HCT116 (cell line): ENCODE data around the gene CLEC4M. TPM values are rescaled to one million over a fixed set of nuclear protein-coding genes. Genes with fewer than 3 reads are reported as not detected.

ENCODE experiments used
- ATAC-seq: fragments of 200-7000 bp; cut with Tn5 transposase; 2 replicates; pipeline ENCODE4 v1.9.1; 2020; ENCODE audit warnings: mild to moderate bottlenecking, moderate library complexity
- BruUV-seq: library from RNA; stranded (reverse); fragments of 400-500 nt; replicated peaks from 2 replicates; lab custom pipeline; 2021; lab: Mats Ljungman, UMichigan
- CTCF ChIA-PET: fragments of 300-600 bp; sonication (Branson Sonifier 250); formaldehyde crosslinking; loops from one replicate; lab custom pipeline; 2021; ENCODE audit warnings: antibody characterized with exemption; lab: Charles Lee
- POLR2A ChIA-PET: fragments of 300-600, 350-600 bp; sonication (Branson Sonifier 250); formaldehyde crosslinking; loops from one replicate; lab custom pipeline; 2021; ENCODE audit warnings: antibody characterized with exemption; lab: Charles Lee
- RAD21 ChIA-PET, 2 experiments: fragments of 300-600 bp; sonication (Branson Sonifier 250); formaldehyde crosslinking; loops; one replicate each; lab custom pipeline; 2023; ENCODE audit warnings: low total read pairs in 2 of 2; ENCODE audit not compliant: uncharacterized antibody in 2 of 2, unreplicated experiment in 2 of 2, low non-redundant PET in 1 of 2; lab: Charles Lee
- DNase-seq: peaks from one replicate; pipeline ENCODE4 v3.0.0-alpha.2; 2010; ENCODE audit warnings: low read depth, low spot score
- H2AFZ ChIP-seq: fragments of 200-600 bp; shearing (Covaris generic), sonication (generic); 2 replicates; pipeline ENCODE4 v1.6.1; 2017; ENCODE audit warnings: low read depth, mixed run types, mixed read lengths, antibody characterized with exemption, low read length; ENCODE audit not compliant: poor library complexity, severe bottlenecking
- H3K27ac ChIP-seq: 2 replicates; pipeline ENCODE4 v1.5.1; 2012; ENCODE audit warnings: low read depth, low read length
- H3K27me3 ChIP-seq: fragments of 200-600 bp; sonication (generic); 2 replicates; pipeline ENCODE4 v1.6.1; 2016; ENCODE audit warnings: mixed run types, low read length, mixed read lengths; ENCODE audit not compliant: insufficient read depth
- H3K36me3 ChIP-seq, 2 experiments: fragments of 200-500 bp in 1 of 2; fragments of 200-600 bp in 1 of 2; sonication (Bioruptor generic) in 1 of 2; sonication (generic) in 1 of 2; 2 replicates each; pipeline versions ENCODE4 v1.5.1 to v1.6.1; 2014 to 2016; ENCODE audit warnings: low read length in 2 of 2, inconsistent platforms in 1 of 2, mixed read lengths in 1 of 2, mixed run types in 1 of 2; ENCODE audit not compliant: insufficient read depth in 2 of 2, control insufficient read depth in 1 of 2
- H3K4me1 ChIP-seq, 2 experiments: fragments of 200-600 bp in 1 of 2; sonication (generic) in 1 of 2; 2 replicates each; pipeline versions ENCODE4 v1.5.1 to v1.6.1; 2012 to 2017; ENCODE audit warnings: low read length in 2 of 2, inconsistent platforms in 1 of 2, mild to moderate bottlenecking in 1 of 2, mixed read lengths in 1 of 2, mixed run types in 1 of 2, moderate library complexity in 1 of 2; ENCODE audit not compliant: insufficient read depth in 2 of 2, control insufficient read depth in 1 of 2
- H3K4me2 ChIP-seq: fragments of 200-600 bp; sonication (generic); 2 replicates; pipeline ENCODE4 v1.6.1; 2017; ENCODE audit warnings: mixed run types, low read length, mixed read lengths
- H3K4me3 ChIP-seq, 2 experiments: fragments of 200-600 bp in 1 of 2; sonication (generic) in 1 of 2; replicated peaks in 1 of 2; 2 replicates each; pipeline ENCODE4 v1.5.1; 2011 to 2016; ENCODE audit warnings: low read length in 2 of 2, control low read depth in 1 of 2, low read depth in 1 of 2, mild to moderate bottlenecking in 1 of 2, mixed read lengths in 1 of 2, mixed run types in 1 of 2
- H3K79me2 ChIP-seq: fragments of 200-600 bp; sonication (generic); 2 replicates; pipeline ENCODE4 v1.6.1; 2017; ENCODE audit warnings: mild to moderate bottlenecking, mixed run types, low read length, moderate library complexity, mixed read lengths; ENCODE audit not compliant: insufficient read depth
- H3K9ac ChIP-seq: fragments of 200-600 bp; sonication (generic); 2 replicates; pipeline ENCODE4 v1.6.1; 2016; ENCODE audit warnings: low read length, mixed read lengths
- H3K9me2 ChIP-seq: fragments of 200-600 bp; sonication (generic), shearing (Covaris generic); 2 replicates; pipeline ENCODE4 v1.6.1; 2017; ENCODE audit warnings: mixed run types, mild to moderate bottlenecking, moderate library complexity; ENCODE audit not compliant: insufficient read depth
- H3K9me3 ChIP-seq, 2 experiments: fragments of 200-500 bp in 1 of 2; fragments of 200-600 bp in 1 of 2; sonication (Bioruptor generic) in 1 of 2; sonication (generic) in 1 of 2; 2 replicates each; pipeline ENCODE4 v1.6.1; 2014 to 2017; ENCODE audit warnings: low read length in 2 of 2, mixed read lengths in 2 of 2, inconsistent platforms in 1 of 2, low read depth in 1 of 2, mild to moderate bottlenecking in 1 of 2, mixed run types in 1 of 2, moderate library complexity in 1 of 2; ENCODE audit not compliant: control insufficient read depth in 1 of 2, insufficient read depth in 1 of 2
- H4K20me1 ChIP-seq: fragments of 200-600 bp; sonication (generic), shearing (Covaris generic); 2 replicates; pipeline ENCODE4 v1.6.1; 2017; ENCODE audit warnings: mixed run types, mild to moderate bottlenecking, moderate library complexity; ENCODE audit not compliant: insufficient read depth
- YY1 ChIP-seq: IDR thresholded peaks from 2 replicates; pipeline ENCODE4 v1.6.1; 2011; ENCODE audit warnings: low read length, low read depth, moderate library complexity, mild to moderate bottlenecking; ENCODE audit not compliant: insufficient replicate concordance; ENCODE audit errors: extremely low read depth
- intact Hi-C: fragments of 100-400 bp; cut with micrococcal nuclease; formaldehyde crosslinking; loops from 2 replicates; pipeline ENCODE4 v1.10.0; 2022
- total RNA-seq: library from RNA; stranded (reverse); gene quantifications from one replicate; pipeline ENCODE4 v1.2.1, GENCODE V29; 2021; ENCODE audit not compliant: unreplicated experiment
- TF ChIP-seq, protein P1 (sequence below): IDR thresholded peaks from 2 replicates; pipeline ENCODE4 v1.6.1; 2011; ENCODE audit warnings: mild to moderate bottlenecking, low read length, moderate library complexity; ENCODE audit not compliant: insufficient replicate concordance; ENCODE audit errors: extremely low read depth
- TF ChIP-seq, protein P2 (sequence below): IDR thresholded peaks from 2 replicates; pipeline ENCODE4 v1.6.1; 2012; ENCODE audit warnings: low read depth

The CLEC4M gene
- total RNA-seq, 1 experiment from 2014 or later, result not detected

DNA sequence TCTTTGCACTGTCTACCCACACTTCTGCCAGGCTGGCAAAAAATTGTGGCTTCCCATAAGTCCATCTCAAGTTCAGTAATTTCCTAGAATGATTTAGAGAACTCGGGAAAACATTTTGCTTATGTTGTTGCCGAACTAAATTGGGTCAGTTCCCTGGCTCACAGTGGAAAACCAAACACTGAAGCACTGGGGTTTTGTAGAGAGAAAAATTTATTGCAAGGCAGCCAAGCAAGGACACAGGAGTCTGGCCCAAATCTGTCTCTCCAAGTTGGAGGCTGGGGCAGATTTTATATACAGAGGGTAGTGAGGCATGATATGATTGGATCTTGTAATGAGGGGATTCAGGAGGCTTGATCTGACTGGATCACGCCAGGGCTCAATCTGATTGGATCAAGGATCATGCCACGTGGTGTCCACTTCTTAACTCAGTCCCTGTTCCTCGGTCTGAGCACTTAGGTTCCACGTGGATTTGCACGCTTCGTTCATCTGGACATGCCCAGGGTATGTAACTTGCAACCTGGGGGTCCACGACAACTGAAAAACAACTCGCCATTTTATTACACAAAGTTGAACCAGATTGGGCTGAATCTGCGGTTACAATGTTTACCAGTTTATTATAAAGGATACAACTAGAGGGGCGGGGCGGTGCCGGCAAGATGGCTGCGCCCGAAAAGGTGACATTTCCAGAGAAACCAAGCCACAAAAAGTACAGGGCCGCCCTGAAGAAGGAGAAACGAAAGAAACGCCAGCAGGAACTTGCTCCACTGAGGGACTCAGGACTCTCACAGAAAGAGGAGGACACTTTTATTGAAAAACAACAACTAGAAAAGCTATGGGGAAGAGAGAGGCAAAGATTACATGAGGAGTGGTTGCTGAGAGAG is 23.0 kb upstream of the CLEC4M start:
- CTCF ChIA-PET, result no interaction called here
- Histone ChIP-seq H3K9ac (no peak overlapping the region), H3K36me3 (no peaks in the 10 kb centered on the region), H2AFZ (no peak overlapping the region), H3K4me2 (no peak overlapping the region), H4K20me1 (no peaks in the 10 kb centered on the region), H3K9me2 (no peaks in the 10 kb centered on the region), H3K4me1 (no peaks in the 10 kb centered on the region), H3K9me3 (no peaks in the 10 kb centered on the region), H3K27me3 (peaks cover 35% of the 10 kb centered on the region), H3K4me3 (no peak overlapping the region), H3K27ac (no peak overlapping the region), H3K79me2 (no peaks in the 10 kb centered on the region)
- DNase-seq (no peak), ATAC-seq (no peak)
- POLR2A ChIA-PET, result interaction anchor here (0.8 kb wide), 1 partner anchor 59 kb away, joined by 3 read pairs; the partner anchor contains the start of gene TRAPPC5
- BruUV-seq, result no TSS peak
- no peak for TF ChIP-seq YY1
- TF ChIP-seq, protein P1, sequence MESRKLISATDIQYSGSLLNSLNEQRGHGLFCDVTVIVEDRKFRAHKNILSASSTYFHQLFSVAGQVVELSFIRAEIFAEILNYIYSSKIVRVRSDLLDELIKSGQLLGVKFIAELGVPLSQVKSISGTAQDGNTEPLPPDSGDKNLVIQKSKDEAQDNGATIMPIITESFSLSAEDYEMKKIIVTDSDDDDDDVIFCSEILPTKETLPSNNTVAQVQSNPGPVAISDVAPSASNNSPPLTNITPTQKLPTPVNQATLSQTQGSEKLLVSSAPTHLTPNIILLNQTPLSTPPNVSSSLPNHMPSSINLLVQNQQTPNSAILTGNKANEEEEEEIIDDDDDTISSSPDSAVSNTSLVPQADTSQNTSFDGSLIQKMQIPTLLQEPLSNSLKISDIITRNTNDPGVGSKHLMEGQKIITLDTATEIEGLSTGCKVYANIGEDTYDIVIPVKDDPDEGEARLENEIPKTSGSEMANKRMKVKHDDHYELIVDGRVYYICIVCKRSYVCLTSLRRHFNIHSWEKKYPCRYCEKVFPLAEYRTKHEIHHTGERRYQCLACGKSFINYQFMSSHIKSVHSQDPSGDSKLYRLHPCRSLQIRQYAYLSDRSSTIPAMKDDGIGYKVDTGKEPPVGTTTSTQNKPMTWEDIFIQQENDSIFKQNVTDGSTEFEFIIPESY, result no peak
- RAD21 ChIA-PET, result no interaction called here
- intact Hi-C loops, result no loop called here

GRCh38 chr19:7740682-7741054 is 22.4 kb upstream of the CLEC4M start:
- H3K9me3 ChIP-seq, result no peaks in the 10 kb centered on the region
- H2AFZ ChIP-seq, result no peak overlapping the region
- H3K9ac ChIP-seq, result no peak overlapping the region
- no peaks in the 10 kb centered on the region for H3K79me2 ChIP-seq
- H3K36me3 ChIP-seq, result no peaks in the 10 kb centered on the region
- H4K20me1 ChIP-seq, result no peaks in the 10 kb centered on the region
- H3K4me3 ChIP-seq, result no peak overlapping the region
- ATAC-seq, result no peak
- ChIA-PET RAD21 (no interaction called here), CTCF (no interaction called here), POLR2A (interaction anchor here (0.8 kb wide), 1 partner anchor 60 kb away, joined by 3 read pairs; the partner anchor contains the start of gene TRAPPC5)
- no peaks in the 10 kb centered on the region for H3K9me2 ChIP-seq
- no TSS peak for BruUV-seq
- TF ChIP-seq, protein P2, sequence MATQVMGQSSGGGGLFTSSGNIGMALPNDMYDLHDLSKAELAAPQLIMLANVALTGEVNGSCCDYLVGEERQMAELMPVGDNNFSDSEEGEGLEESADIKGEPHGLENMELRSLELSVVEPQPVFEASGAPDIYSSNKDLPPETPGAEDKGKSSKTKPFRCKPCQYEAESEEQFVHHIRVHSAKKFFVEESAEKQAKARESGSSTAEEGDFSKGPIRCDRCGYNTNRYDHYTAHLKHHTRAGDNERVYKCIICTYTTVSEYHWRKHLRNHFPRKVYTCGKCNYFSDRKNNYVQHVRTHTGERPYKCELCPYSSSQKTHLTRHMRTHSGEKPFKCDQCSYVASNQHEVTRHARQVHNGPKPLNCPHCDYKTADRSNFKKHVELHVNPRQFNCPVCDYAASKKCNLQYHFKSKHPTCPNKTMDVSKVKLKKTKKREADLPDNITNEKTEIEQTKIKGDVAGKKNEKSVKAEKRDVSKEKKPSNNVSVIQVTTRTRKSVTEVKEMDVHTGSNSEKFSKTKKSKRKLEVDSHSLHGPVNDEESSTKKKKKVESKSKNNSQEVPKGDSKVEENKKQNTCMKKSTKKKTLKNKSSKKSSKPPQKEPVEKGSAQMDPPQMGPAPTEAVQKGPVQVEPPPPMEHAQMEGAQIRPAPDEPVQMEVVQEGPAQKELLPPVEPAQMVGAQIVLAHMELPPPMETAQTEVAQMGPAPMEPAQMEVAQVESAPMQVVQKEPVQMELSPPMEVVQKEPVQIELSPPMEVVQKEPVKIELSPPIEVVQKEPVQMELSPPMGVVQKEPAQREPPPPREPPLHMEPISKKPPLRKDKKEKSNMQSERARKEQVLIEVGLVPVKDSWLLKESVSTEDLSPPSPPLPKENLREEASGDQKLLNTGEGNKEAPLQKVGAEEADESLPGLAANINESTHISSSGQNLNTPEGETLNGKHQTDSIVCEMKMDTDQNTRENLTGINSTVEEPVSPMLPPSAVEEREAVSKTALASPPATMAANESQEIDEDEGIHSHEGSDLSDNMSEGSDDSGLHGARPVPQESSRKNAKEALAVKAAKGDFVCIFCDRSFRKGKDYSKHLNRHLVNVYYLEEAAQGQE, result no peak
- intact Hi-C loops, result no loop called here
- no peak overlapping the region for H3K27ac ChIP-seq
- peaks cover 29% of the 10 kb centered on the region for H3K27me3 ChIP-seq
- no peak for DNase-seq
- H3K4me2 ChIP-seq, result no peak overlapping the region
- no peaks in the 10 kb centered on the region for H3K4me1 ChIP-seq
